GM12878 (cell line): ENCODE data around the gene NFASC. TPM values are rescaled to one million over a fixed set of nuclear protein-coding genes. Genes with fewer than 3 reads are reported as not detected.

Source experiments
- ATAC-seq: fragments of 200-7000 bp; cut with Tn5 transposase; 3 replicates; pipeline ENCODE4 v1.9.1; 2020; ENCODE audit warnings: mild to moderate bottlenecking, moderate library complexity
- BruUV-seq: library from RNA; stranded (reverse); fragments of 400-500 nt; replicated peaks from 2 replicates; lab custom pipeline; 2021; lab: Mats Ljungman, UMichigan
- CTCF ChIA-PET: fragments of 300-600 bp; sonication (Branson Sonifier 250); formaldehyde crosslinking; extraction: SDS; loops from one replicate; lab custom pipeline; 2021; ENCODE audit warnings: inconsistent platforms; lab: Yijun Ruan, JAX
- POLR2A ChIA-PET: fragments of 350-600 bp; formaldehyde crosslinking; extraction: SDS; loops from one replicate; lab custom pipeline; 2021; ENCODE audit warnings: inconsistent platforms; lab: Charles Lee
- RAD21 ChIA-PET: fragments of 300-600 bp; sonication (Branson Sonifier 250); formaldehyde crosslinking; loops from one replicate; lab custom pipeline; 2023; ENCODE audit warnings: antibody characterized with exemption; ENCODE audit not compliant: unreplicated experiment; lab: Charles Lee
- SMC1A ChIA-PET: fragments of 300-600 bp; sonication (Branson Sonifier 250); formaldehyde crosslinking; loops from one replicate; lab custom pipeline; 2023; ENCODE audit not compliant: unreplicated experiment, uncharacterized antibody; lab: Charles Lee
- DNase-seq: peaks from one replicate; pipeline ENCODE4 v3.0.0-alpha.2; 2011; ENCODE audit warnings: low read depth, low spot score
- FAIRE-seq: peaks from 3 replicates; lab custom pipeline; 2011; peaks lifted over from hg19 to GRCh38; lab: Jason Lieb, UNC
- H2AFZ ChIP-seq: 2 replicates; pipeline ENCODE4 v1.6.0; 2011; ENCODE audit warnings: low read depth, low read length, control low read depth; ENCODE audit not compliant: control insufficient read depth
- H3K27ac ChIP-seq: 2 replicates; pipeline ENCODE4 v1.5.1; 2011; ENCODE audit warnings: control low read depth; ENCODE audit not compliant: control insufficient read depth, insufficient read depth
- H3K27me3 ChIP-seq, 2 experiments: replicated peaks in 1 of 2; 2 replicates each; pipeline versions ENCODE4 v1.6.0 to v1.6.1; 2011; ENCODE audit warnings: low read length in 1 of 2; ENCODE audit not compliant: control insufficient read depth in 2 of 2, insufficient read depth in 2 of 2
- H3K36me3 ChIP-seq, 2 experiments: 2 replicates each; pipeline ENCODE4 v1.5.1; 2011; ENCODE audit warnings: low read length in 1 of 2; ENCODE audit not compliant: control insufficient read depth in 2 of 2, insufficient read depth in 2 of 2
- H3K4me1 ChIP-seq: 2 replicates; pipeline ENCODE4 v1.6.1; 2011; ENCODE audit warnings: mild to moderate bottlenecking, low read length, moderate library complexity, mixed read lengths; ENCODE audit not compliant: control insufficient read depth, insufficient read depth
- H3K4me2 ChIP-seq: 2 replicates; pipeline ENCODE4 v1.6.0; 2011; ENCODE audit warnings: control low read depth; ENCODE audit not compliant: control insufficient read depth, insufficient read depth
- H3K4me3 ChIP-seq: fragments of 200-600 bp; sonication (generic); 2 replicates; pipeline ENCODE4 v1.5.1; 2016
- H3K79me2 ChIP-seq: 2 replicates; pipeline ENCODE4 v1.6.0; 2011; ENCODE audit warnings: low read length; ENCODE audit not compliant: control insufficient read depth, insufficient read depth
- H3K9ac ChIP-seq: 2 replicates; pipeline ENCODE4 v1.8.0; 2011; ENCODE audit warnings: low read length, control low read depth, mixed read lengths; ENCODE audit not compliant: control insufficient read depth, insufficient read depth
- H3K9me3 ChIP-seq: replicated peaks from 3 replicates; pipeline ENCODE4 v1.5.1; 2011; ENCODE audit warnings: mild to moderate bottlenecking, low read length; ENCODE audit not compliant: control insufficient read depth, insufficient read depth
- H4K20me1 ChIP-seq: 2 replicates; pipeline ENCODE4 v1.6.0; 2011; ENCODE audit not compliant: control insufficient read depth, insufficient read depth
- CBFB ChIP-seq: IDR thresholded peaks from 2 replicates; pipeline ENCODE4 v1.6.1; 2016; ENCODE audit warnings: antibody characterized with exemption, low read depth
- CBX5 ChIP-seq: sonication (generic); IDR thresholded peaks from 2 replicates; pipeline ENCODE4 v1.6.1; 2016; ENCODE audit warnings: low read depth, moderate library complexity, mild to moderate bottlenecking, inconsistent platforms
- CEBPB ChIP-seq, 2 experiments: fragments of 150-350 bp in 1 of 2; IDR thresholded peaks; 2 replicates each; pipeline ENCODE4 v1.6.1; 2012 to 2014; ENCODE audit warnings: low read depth in 2 of 2, low read length in 2 of 2, borderline replicate concordance in 1 of 2, inconsistent platforms in 1 of 2
- JUNB ChIP-seq: IDR thresholded peaks from 2 replicates; pipeline ENCODE4 v1.6.1; 2016; ENCODE audit warnings: antibody characterized with exemption, mild to moderate bottlenecking
- NFYA ChIP-seq: IDR thresholded peaks from 2 replicates; pipeline ENCODE4 v1.6.1; 2011; ENCODE audit warnings: low read depth, mild to moderate bottlenecking, low read length, improper control_type of control experiment, borderline replicate concordance
- POLR2AphosphoS5 ChIP-seq: IDR thresholded peaks from 2 replicates; pipeline ENCODE4 v1.6.1; 2011; ENCODE audit warnings: mild to moderate bottlenecking, low read length, inconsistent platforms
- SUZ12 ChIP-seq: fragments of 200-600 bp; sonication (generic); IDR thresholded peaks from one replicate; pipeline ENCODE4 v1.6.1; 2018; ENCODE audit warnings: antibody characterized with exemption, mild to moderate bottlenecking; ENCODE audit not compliant: unreplicated experiment
- WGBS: methylation state at CpG from one replicate; pipeline ENCODE4 v1.1.6; 2016; ENCODE audit warnings: low lambda C conversion rate; ENCODE audit not compliant: insufficient replicate concordance, insufficient coverage; ENCODE audit errors: missing lambda C conversion rate; 5-methylcytosine and 5-hydroxymethylcytosine counted together
- in situ Hi-C: fragments of 300-500 bp; cut with MboI; formaldehyde crosslinking; loops from 9 replicates; pipeline ENCODE4 v1.14.3; 2018; ENCODE audit warnings: mixed read lengths
- intact Hi-C: fragments of 100-400 bp; cut with micrococcal nuclease; formaldehyde crosslinking; loops from one replicate; pipeline ENCODE4 v1.14.2; 2022; ENCODE audit not compliant: unreplicated experiment
- polyA plus RNA-seq, 11 experiments: library from polyadenylated mRNA; depleted of rRNA in 4 of 11; unstranded in 6 of 11; stranded (reverse) in 5 of 11; fragments of >200 nt; fragmentation: Nextera tagmentation in 4 of 11; fragmentation: Illumina TruSeq in 1 of 11; extraction: Ambion mirVana in 4 of 11; extraction: Trizol in 1 of 11; gene quantifications; 1 replicate in 1 of 11; 2 replicates in 10 of 11; pipeline versions ENCODE4 v1.2.1 to v1.2.3, GENCODE V29; 2011 to 2016; ENCODE audit warnings: inconsistent platforms in 2 of 11, missing spikeins in 2 of 11, low read depth in 1 of 11
- total RNA-seq, 4 experiments: library from RNA; depleted of rRNA in 3 of 4; stranded (reverse); fragments of >200 nt in 3 of 4; fragmentation: Illumina TruSeq in 1 of 4; extraction: Trizol in 1 of 4; gene quantifications; 2 replicates each; pipeline versions ENCODE4 v1.2.1 to v1.2.3, GENCODE V29; 2013 to 2021
- TF ChIP-seq, protein P1 (sequence below): IDR thresholded peaks from 2 replicates; pipeline ENCODE4 v1.6.1; 2012; ENCODE audit warnings: low read depth, low read length, improper control_type of control experiment
- TF ChIP-seq, protein P2 (sequence below): fragments of 450-650 bp; IDR thresholded peaks from 2 replicates; pipeline ENCODE4 v1.6.1; 2018; ENCODE audit warnings: mild to moderate bottlenecking, low read depth, moderate library complexity; ENCODE audit not compliant: partially characterized antibody
- TF ChIP-seq, protein P3 (sequence below): fragments of 450-650 bp; IDR thresholded peaks from 2 replicates; pipeline ENCODE4 v1.6.1; 2018; ENCODE audit warnings: borderline replicate concordance, mild to moderate bottlenecking; ENCODE audit not compliant: partially characterized antibody

NFASC gene
- total and polyA plus RNA-seq, 10 of the 15 experiments (the other 5 are each of a cell fraction or from before 2014, with no cell fraction given): 0.04 to 0.31 (median 0.12) TPM; not detected in 4

DNA sequence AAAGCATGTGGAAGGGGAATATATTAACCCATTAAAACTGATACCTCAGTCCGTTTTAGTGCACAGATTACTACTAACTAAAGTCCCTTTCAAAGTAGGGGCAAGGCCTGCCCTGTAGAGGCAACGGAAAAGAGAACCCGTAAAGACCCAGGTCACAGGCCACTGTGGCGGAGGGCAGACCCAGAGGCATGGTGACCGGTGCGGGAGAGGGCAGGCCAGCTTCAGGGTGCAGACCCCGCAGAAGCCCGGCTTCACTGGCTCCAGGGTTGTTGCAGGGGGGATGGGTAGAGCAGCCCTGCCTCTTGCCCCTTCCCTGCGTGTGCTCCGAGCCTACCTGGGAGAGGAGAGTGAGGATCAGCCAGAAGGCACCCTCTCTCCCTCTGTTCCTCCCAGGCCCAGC lies 190.1 kb downstream of the NFASC start:
- no peaks in the 10 kb centered on the region for H3K36me3 ChIP-seq
- H3K9ac ChIP-seq: no peak overlapping the region
- no peaks in the 10 kb centered on the region for H3K9me3 ChIP-seq
- H4K20me1 ChIP-seq: no peaks in the 10 kb centered on the region
- no TSS peak for BruUV-seq
- H2AFZ ChIP-seq: no peak overlapping the region
- H3K27me3 ChIP-seq: no peaks in the 10 kb centered on the region
- FAIRE-seq: no peak
- no peak for ATAC-seq
- no peak for DNase-seq
- no peaks in the 10 kb centered on the region for H3K79me2 ChIP-seq
- in situ Hi-C loops (loop anchor here (5.0 kb wide), 1 partner anchor 83 kb away; no protein-coding TSS in a partner anchor), intact Hi-C loops (loop anchor here (1.0 to 2.0 kb wide), 2 partner anchors 71 to 196 kb away; no protein-coding TSS in a partner anchor)
- ChIA-PET SMC1A (interaction anchor here (1.2 to 3.5 kb wide), 7 partner anchors 8 to 194 kb away, joined by 3 to 45 read pairs (median 7); no protein-coding TSS in a partner anchor), RAD21 (interaction anchor here (0.6 to 4.7 kb wide), 11 partner anchors 12 to 254 kb away, joined by 3 to 81 read pairs (median 8); no protein-coding TSS in a partner anchor), CTCF (interaction anchor here (0.6 to 6.8 kb wide), 28 partner anchors 8 to 331 kb away, joined by 3 to 151 read pairs (median 8); partner anchors contain the start of gene CNTN2), POLR2A (interaction anchor here (0.6 kb wide), 1 partner anchor 185 kb away, joined by 3 read pairs; no protein-coding TSS in a partner anchor)
- no peak overlapping the region for H3K27ac ChIP-seq
- no peak overlapping the region for H3K4me3 ChIP-seq
- TF ChIP-seq, protein P1, sequence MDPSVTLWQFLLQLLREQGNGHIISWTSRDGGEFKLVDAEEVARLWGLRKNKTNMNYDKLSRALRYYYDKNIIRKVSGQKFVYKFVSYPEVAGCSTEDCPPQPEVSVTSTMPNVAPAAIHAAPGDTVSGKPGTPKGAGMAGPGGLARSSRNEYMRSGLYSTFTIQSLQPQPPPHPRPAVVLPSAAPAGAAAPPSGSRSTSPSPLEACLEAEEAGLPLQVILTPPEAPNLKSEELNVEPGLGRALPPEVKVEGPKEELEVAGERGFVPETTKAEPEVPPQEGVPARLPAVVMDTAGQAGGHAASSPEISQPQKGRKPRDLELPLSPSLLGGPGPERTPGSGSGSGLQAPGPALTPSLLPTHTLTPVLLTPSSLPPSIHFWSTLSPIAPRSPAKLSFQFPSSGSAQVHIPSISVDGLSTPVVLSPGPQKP: no peak
- TF ChIP-seq CEBPB (IDR thresholded peaks at IDR 0.05; ENCODE audit: borderline replicate concordance in 1 of 2, low read depth in 2 of 2, low read length in 2 of 2) (no peak), JUNB (no peak), SUZ12 (no peak), CBX5 (no peak), POLR2AphosphoS5 (no peak), NFYA (no peak), CBFB (no peak)
- TF ChIP-seq, protein P2, sequence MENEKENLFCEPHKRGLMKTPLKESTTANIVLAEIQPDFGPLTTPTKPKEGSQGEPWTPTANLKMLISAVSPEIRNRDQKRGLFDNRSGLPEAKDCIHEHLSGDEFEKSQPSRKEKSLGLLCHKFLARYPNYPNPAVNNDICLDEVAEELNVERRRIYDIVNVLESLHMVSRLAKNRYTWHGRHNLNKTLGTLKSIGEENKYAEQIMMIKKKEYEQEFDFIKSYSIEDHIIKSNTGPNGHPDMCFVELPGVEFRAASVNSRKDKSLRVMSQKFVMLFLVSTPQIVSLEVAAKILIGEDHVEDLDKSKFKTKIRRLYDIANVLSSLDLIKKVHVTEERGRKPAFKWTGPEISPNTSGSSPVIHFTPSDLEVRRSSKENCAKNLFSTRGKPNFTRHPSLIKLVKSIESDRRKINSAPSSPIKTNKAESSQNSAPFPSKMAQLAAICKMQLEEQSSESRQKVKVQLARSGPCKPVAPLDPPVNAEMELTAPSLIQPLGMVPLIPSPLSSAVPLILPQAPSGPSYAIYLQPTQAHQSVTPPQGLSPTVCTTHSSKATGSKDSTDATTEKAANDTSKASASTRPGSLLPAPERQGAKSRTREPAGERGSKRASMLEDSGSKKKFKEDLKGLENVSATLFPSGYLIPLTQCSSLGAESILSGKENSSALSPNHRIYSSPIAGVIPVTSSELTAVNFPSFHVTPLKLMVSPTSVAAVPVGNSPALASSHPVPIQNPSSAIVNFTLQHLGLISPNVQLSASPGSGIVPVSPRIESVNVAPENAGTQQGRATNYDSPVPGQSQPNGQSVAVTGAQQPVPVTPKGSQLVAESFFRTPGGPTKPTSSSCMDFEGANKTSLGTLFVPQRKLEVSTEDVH: no peak
- TF ChIP-seq, protein P3, sequence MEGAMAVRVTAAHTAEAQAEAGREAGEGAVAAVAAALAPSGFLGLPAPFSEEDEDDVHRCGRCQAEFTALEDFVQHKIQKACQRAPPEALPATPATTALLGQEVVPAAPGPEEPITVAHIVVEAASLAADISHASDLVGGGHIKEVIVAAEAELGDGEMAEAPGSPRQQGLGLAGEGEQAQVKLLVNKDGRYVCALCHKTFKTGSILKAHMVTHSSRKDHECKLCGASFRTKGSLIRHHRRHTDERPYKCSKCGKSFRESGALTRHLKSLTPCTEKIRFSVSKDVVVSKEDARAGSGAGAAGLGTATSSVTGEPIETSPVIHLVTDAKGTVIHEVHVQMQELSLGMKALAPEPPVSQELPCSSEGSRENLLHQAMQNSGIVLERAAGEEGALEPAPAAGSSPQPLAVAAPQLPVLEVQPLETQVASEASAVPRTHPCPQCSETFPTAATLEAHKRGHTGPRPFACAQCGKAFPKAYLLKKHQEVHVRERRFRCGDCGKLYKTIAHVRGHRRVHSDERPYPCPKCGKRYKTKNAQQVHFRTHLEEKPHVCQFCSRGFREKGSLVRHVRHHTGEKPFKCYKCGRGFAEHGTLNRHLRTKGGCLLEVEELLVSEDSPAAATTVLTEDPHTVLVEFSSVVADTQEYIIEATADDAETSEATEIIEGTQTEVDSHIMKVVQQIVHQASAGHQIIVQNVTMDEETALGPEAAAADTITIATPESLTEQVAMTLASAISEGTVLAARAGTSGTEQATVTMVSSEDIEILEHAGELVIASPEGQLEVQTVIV: no peak
- no peak overlapping the region for H3K4me2 ChIP-seq
- no peaks in the 10 kb centered on the region for H3K4me1 ChIP-seq
- 55% methylated on average over 10 of the region's 10 CpGs for WGBS
